Cerebellar cortex (tissue), 1 donor: Measurements from ENCODE around the gene CASZ1.

Source experiments
- DNase-seq: peaks from one replicate; pipeline ENCODE4 v3.0.0-alpha.2; 2015; ENCODE audit warnings: low spot score

The CASZ1 gene

GRCh38 chr1:10653370-10654125, 142.9 kb downstream of the CASZ1 start:
- no peak for DNase-seq

GRCh38 chr1:10652626-10653025, 143.8 kb downstream of the CASZ1 start:
- DNase-seq: no peak

- DNase-seq: no peak
Measured at GRCh38 chr1:10651793-10652192, 144.7 kb downstream of the CASZ1 start.

- DNase-seq: no peak
Measured at GRCh38 chr1:10651389-10651766, 145.1 kb downstream of the CASZ1 start.

- DNase-seq: no peak
Measured at GRCh38 chr1:10650556-10651388, 145.7 kb downstream of the CASZ1 start.

GRCh38 chr1:10649517-10650201, 146.8 kb downstream of the CASZ1 start:
- no peak for DNase-seq

- DNase-seq: no peak
Measured at GRCh38 chr1:10648689-10649516, 147.5 kb downstream of the CASZ1 start.

GRCh38 chr1:10647414-10648170, 148.9 kb downstream of the CASZ1 start:
- no peak for DNase-seq

- DNase-seq: peak; percentile 11
Measured at GRCh38 chr1:10646347-10646861, 150.0 kb downstream of the CASZ1 start.

GRCh38 chr1:10644307-10645128, 151.9 kb downstream of the CASZ1 start:
- DNase-seq: no peak

- no peak for DNase-seq
Measured at GRCh38 chr1:10643607-10644306, 152.7 kb downstream of the CASZ1 start.

- DNase-seq: no peak
Measured at GRCh38 chr1:10642403-10643080, 153.9 kb downstream of the CASZ1 start.

GRCh38 chr1:10641976-10642375, 154.5 kb downstream of the CASZ1 start:
- no peak for DNase-seq

- DNase-seq: no peak
Measured at GRCh38 chr1:10640843-10641553, 155.4 kb downstream of the CASZ1 start.

GRCh38 chr1:10639775-10640578, 156.5 kb downstream of the CASZ1 start:
- DNase-seq: peak; percentile 56

- DNase-seq: no peak
Measured at GRCh38 chr1:10639011-10639774, 157.3 kb downstream of the CASZ1 start.
